HuH-7.5 (cell line): Measurements from ENCODE around the gene PTPRN2.
"Not testable (repeated sequence)": the region's sequence is repeated elsewhere in the genome, so short reads cannot be mapped to it uniquely, and the experiment has no call there.

Experiments
- DNase-seq: peaks from one replicate; pipeline ENCODE4 v3.0.0; 2011; ENCODE audit warnings: low spot score

PTPRN2 gene

DNA sequence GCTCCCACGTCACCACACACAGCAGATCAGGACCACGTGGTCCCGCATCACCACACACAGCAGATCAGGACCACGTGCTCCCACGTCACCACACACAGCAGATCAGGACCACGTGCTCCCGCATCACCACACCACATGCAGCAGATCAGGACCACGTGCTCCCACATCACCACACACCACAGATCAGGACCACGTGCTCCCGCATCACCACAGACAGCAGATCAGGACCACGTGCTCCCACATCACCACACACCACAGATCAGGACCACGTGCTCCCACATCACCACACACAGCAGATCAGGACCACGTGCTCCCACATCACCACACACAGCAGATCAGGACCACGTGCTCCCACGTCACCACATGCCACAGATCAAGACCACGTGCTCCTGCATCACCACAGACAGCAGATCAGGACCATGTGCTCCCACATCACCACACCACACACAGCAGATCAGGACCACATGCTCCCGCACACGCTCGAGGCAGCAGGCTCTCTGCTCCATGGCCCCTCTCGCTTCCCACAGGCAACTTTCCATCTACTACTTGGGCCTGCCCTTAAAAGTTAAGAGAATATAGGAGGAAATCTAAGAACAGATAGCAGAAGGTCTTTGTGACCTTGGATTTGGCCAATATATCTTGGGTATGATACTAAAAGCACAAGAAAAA is 1024.0 kb downstream of the PTPRN2 start:
- DNase-seq, result not testable (repeated sequence)

DNA sequence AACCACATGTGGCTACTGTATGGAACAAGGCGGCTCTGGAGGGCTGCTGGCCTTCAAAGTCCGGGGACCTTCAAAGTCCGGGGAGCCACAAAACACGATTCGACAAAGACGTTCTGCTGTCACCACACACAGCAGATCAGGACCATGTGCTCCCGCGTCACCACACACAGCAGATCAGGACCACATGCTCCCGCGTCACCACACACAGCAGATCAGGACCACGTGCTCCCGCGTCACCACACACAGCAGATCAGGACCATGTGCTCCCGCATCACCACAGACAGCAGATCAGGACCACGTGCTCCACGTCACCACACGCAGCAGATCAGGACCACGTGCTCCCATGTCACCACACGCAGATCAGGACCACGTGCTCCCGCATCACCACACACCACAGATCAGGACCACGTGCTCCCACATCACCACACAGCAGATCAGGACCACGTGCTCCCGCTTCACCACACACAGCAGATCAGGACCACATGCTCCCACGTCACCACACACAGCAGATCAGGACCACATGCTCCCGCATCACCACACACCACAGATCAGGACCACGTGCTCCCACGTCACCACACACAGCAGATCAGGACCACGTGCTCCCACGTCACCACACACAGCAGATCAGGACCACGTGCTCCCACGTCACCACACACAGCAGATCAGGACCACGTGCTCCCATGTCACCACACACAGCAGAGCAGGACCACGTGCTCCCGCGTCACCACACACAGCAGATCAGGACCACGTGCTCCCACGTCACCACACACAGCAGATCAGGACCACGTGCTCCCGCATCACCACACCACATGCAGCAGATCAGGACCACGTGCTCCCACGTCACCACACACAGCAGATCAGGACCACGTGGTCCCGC is 1024.9 kb downstream of the PTPRN2 start:
- DNase-seq, result not testable (repeated sequence)

DNA sequence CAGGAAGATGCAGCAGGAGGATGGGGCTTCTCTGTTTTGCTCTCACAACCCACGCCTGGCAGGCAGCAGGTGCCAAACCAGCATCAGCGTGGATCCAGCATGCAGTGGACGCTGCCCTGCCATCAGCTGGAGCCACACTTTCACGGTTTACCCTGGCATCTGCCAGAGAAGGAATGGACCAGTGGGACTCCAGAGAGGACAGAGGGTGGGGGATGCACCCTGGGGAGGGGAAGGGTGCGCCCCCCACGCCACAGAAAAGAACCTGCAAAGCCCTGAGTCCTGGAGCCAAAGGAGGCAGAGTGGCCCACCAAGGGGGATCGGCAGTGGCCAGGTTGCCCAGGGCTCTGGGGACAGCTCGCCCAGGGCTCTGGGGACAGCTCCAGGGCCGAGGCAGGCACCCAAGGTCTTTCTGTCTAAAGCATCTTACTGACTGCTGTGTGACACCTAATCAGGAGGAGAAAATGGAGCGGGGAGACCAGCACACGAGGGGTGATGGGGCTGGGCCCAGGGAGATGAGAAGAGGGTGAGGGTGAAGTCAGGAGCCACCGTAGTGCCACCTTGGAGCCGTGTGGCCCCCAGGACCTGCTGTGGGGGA is 1025.7 kb downstream of the PTPRN2 start:
- no peak for DNase-seq

GRCh38 chr7:157561523-157561785 is 1026.2 kb downstream of the PTPRN2 start:
- DNase-seq, result no peak

- no peak for DNase-seq
Observed at GRCh38 chr7:157560710-157561522, 1026.7 kb downstream of the PTPRN2 start.

GRCh38 chr7:157560258-157560654 is 1027.4 kb downstream of the PTPRN2 start:
- no peak for DNase-seq

- no peak for DNase-seq
Observed at GRCh38 chr7:157559596-157560257, 1027.9 kb downstream of the PTPRN2 start.

- DNase-seq, result no peak
Observed at GRCh38 chr7:157558875-157559595, 1028.6 kb downstream of the PTPRN2 start.

GRCh38 chr7:157558516-157558874 is 1029.1 kb downstream of the PTPRN2 start:
- DNase-seq, result no peak

DNA sequence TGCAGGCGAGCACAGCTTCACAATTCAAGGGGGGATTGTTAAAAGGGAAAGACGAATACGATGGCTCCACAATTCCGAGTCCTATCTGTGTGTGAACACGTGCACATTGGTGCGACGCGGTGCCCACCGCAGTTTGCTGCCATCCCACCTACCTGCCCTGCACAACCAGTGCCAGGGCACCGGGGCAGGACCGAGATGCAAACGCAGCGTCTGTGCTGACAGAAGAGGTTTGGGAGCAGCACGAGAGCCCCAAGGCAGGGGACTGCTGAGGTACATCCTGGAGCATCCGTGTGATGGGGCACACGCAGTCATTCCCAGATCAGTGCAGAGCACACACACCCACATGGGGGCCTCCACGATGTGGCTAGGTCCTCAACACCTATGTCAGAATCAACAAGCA is 1029.6 kb downstream of the PTPRN2 start:
- DNase-seq, result no peak

- no peak for DNase-seq
Observed at GRCh38 chr7:157557263-157557662, 1030.4 kb downstream of the PTPRN2 start.

- DNase-seq, result no peak
Observed at GRCh38 chr7:157556642-157556944, 1031.0 kb downstream of the PTPRN2 start.

- no peak for DNase-seq
Observed at GRCh38 chr7:157555944-157556641, 1031.5 kb downstream of the PTPRN2 start.

- DNase-seq, result no peak
Observed at GRCh38 chr7:157555313-157555712, 1032.3 kb downstream of the PTPRN2 start.

GRCh38 chr7:157554393-157555238 is 1033.0 kb downstream of the PTPRN2 start:
- DNase-seq, result no peak

GRCh38 chr7:157553256-157553655 is 1034.4 kb downstream of the PTPRN2 start:
- no peak for DNase-seq

DNA sequence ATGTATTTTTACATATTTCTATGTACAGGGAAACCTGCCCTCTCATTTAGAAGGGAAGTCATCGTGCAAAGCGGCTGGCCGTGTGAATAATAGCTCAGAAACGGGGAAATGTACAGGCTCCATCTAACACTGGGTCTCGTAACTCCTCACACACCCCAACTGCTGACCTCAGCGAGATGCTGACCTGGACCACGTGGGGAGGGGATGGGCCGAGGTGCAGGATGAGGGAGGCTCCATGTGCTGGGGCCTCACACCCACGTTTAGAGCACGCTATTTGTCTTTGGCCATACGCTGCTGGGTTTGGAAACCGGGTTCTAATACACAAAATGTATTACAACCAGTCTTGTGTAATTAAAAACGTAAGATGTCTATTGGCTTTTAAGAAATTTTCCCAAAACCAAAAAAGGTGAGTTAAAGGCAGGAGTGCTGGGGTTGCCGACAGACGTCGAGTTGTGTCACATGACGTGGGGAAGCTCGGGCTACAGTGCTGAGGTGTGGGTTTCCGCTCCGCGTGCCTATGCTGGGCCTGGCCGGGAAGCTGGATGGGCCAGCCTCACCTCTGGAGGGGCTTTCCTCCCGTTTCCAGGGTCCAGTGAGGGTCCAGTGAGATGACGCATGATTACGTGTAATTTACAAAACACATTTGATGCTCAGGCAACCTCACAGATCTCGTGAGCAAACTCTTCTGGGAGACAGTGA is 1035.2 kb downstream of the PTPRN2 start:
- no peak for DNase-seq

DNA sequence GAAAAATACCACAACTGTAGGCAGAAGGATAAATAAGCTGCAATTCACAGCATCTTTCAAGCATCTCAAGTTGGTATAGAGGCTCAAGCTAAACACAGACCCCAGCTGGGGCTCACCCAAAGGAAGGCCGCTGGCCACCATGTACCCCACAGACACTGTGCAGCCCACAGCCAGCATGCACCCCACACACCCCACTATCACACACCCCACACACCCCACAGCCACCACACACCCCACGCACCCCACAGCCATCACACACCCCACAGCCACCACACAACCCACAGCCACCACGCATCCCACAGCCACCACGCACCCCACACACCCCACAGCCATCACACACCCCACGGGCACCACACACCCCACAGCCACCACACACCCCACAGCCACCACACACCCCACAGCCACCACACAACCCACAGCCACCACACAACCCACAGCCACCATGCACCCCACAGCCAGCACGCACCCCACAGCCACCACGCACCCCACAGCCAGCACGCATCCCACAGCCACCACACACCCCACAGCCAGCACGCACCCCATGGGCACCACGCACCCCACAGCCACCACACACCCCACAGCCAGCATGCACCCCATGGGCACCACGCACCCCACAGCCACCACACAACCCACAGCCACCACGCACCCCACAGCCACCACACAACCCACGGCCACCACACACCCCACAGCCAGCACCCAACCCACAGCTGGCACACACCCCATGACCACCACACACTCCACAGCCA is 1036.1 kb downstream of the PTPRN2 start:
- no peak for DNase-seq
